CD14-positive monocyte (primary cell): Measurements from ENCODE around the gene HSPD1. TPM values are rescaled to one million over a fixed set of nuclear protein-coding genes. Genes with fewer than 3 reads are reported as not detected.

Experiments
- DNase-seq, 3 donors: peaks; one replicate each; pipeline ENCODE4 v3.0.0-alpha.2; 2011 to 2022
- H2AFZ ChIP-seq: 2 replicates; pipeline ENCODE4 v1.6.0; 2012; ENCODE audit warnings: mild to moderate bottlenecking, low read depth, low read length, inconsistent platforms; ENCODE audit not compliant: insufficient read depth, poor library complexity, severe bottlenecking
- H3K27ac ChIP-seq, 2 donors: 1 replicate in 1 of 2; 2 replicates in 1 of 2; pipeline ENCODE4 v1.5.1; 2012 to 2013; ENCODE audit warnings: low read length in 2 of 2, control low read depth in 1 of 2, inconsistent platforms in 1 of 2, low read depth in 1 of 2, mild to moderate bottlenecking in 1 of 2
- H3K27me3 ChIP-seq, 2 donors: one replicate each; pipeline versions ENCODE4 v1.6.0 to v1.6.1; 2011 to 2013; ENCODE audit warnings: low read length in 2 of 2; ENCODE audit not compliant: control insufficient read depth in 2 of 2, insufficient read depth in 2 of 2
- H3K36me3 ChIP-seq, 2 donors: replicated peaks in 1 of 2; 1 replicate in 1 of 2; 2 replicates in 1 of 2; pipeline versions ENCODE4 v1.5.1 to v1.6.1; 2012 to 2013; ENCODE audit warnings: low read length in 2 of 2, control low read depth in 1 of 2, inconsistent platforms in 1 of 2, mild to moderate bottlenecking in 1 of 2; ENCODE audit not compliant: insufficient read depth in 2 of 2, control insufficient read depth in 1 of 2
- H3K4me1 ChIP-seq, 2 donors: 1 replicate in 1 of 2; 2 replicates in 1 of 2; pipeline versions ENCODE4 v1.5.1 to v1.6.1; 2012 to 2013; ENCODE audit warnings: low read length in 2 of 2, control low read depth in 1 of 2, inconsistent platforms in 1 of 2, mild to moderate bottlenecking in 1 of 2, moderate library complexity in 1 of 2; ENCODE audit not compliant: insufficient read depth in 2 of 2, control insufficient read depth in 1 of 2
- H3K4me2 ChIP-seq: replicated peaks from 2 replicates; pipeline ENCODE3; 2012; ENCODE audit warnings: low read length, moderate library complexity, mild to moderate bottlenecking; ENCODE audit not compliant: poor library complexity, severe bottlenecking; ENCODE audit errors: extremely low read depth
- H3K4me3 ChIP-seq, 3 experiments: fragments of 200-600 bp in 1 of 3; sonication (generic) in 1 of 3; replicated peaks in 1 of 3; 1 replicate in 2 of 3; 2 replicates in 1 of 3; pipeline ENCODE4 v1.5.1; 2011 to 2013; ENCODE audit warnings: low read length in 3 of 3, mild to moderate bottlenecking in 3 of 3, control low read depth in 2 of 3, low read depth in 2 of 3, inconsistent platforms in 1 of 3, moderate library complexity in 1 of 3
- H3K79me2 ChIP-seq: 2 replicates; pipeline ENCODE4 v1.6.0; 2012; ENCODE audit warnings: mild to moderate bottlenecking, control low read depth, inconsistent platforms, low read length, moderate library complexity; ENCODE audit not compliant: insufficient read depth
- H3K9ac ChIP-seq: 2 replicates; pipeline ENCODE4 v1.6.0; 2017; ENCODE audit warnings: low read length, mild to moderate bottlenecking; ENCODE audit not compliant: insufficient read depth, poor library complexity, severe bottlenecking
- H3K9me3 ChIP-seq, 2 donors: replicated peaks in 1 of 2; 1 replicate in 1 of 2; 2 replicates in 1 of 2; pipeline versions ENCODE4 v1.5.1 to v1.6.1; 2012 to 2013; ENCODE audit warnings: low read length in 2 of 2, control low read depth in 1 of 2; ENCODE audit not compliant: control insufficient read depth in 1 of 2, insufficient read depth in 1 of 2
- H4K20me1 ChIP-seq: 2 replicates; pipeline ENCODE4 v1.6.0; 2012; ENCODE audit warnings: mild to moderate bottlenecking, low read length, control low read depth, moderate library complexity; ENCODE audit not compliant: insufficient read depth
- H3K27ac Mint-ChIP-seq, 7 donors: one replicate each; pipeline ENCODE4 v1.8.0; 2020; ENCODE audit warnings: mild to moderate bottlenecking in 7 of 7, mixed read lengths in 7 of 7, moderate library complexity in 6 of 7, inconsistent platforms in 2 of 7
- H3K27me3 Mint-ChIP-seq, 3 donors: one replicate each; pipeline ENCODE4 v1.8.0; 2021 to 2022; ENCODE audit warnings: low read depth in 3 of 3, mild to moderate bottlenecking in 3 of 3, mixed read lengths in 3 of 3, moderate library complexity in 3 of 3, inconsistent platforms in 1 of 3
- H3K36me3 Mint-ChIP-seq, 2 donors: one replicate each; pipeline ENCODE4 v1.8.0; 2020; ENCODE audit warnings: mixed read lengths in 2 of 2, inconsistent platforms in 1 of 2, mild to moderate bottlenecking in 1 of 2
- H3K4me1 Mint-ChIP-seq: one replicate; pipeline ENCODE4 v1.8.0; 2020; ENCODE audit warnings: mild to moderate bottlenecking, mixed read lengths
- H3K4me3 Mint-ChIP-seq, 2 donors: one replicate each; pipeline ENCODE4 v1.8.0; 2020; ENCODE audit warnings: mild to moderate bottlenecking in 2 of 2, mixed read lengths in 2 of 2, moderate library complexity in 1 of 2
- H3K9me3 Mint-ChIP-seq, 7 donors: one replicate each; pipeline ENCODE4 v1.8.0; 2020 to 2022; ENCODE audit warnings: mixed read lengths in 7 of 7, mild to moderate bottlenecking in 6 of 7, moderate library complexity in 6 of 7, inconsistent platforms in 2 of 7
- CTCF ChIP-seq: fragments of 200-600 bp; IDR thresholded peaks from one replicate; pipeline ENCODE4 v1.8.0; 2022; ENCODE audit warnings: antibody characterized with exemption, mild to moderate bottlenecking
- WGBS: methylation state at CpG from one replicate; pipeline ENCODE4 v1.1.5; 2013; ENCODE audit warnings: missing lambda C conversion rate; ENCODE audit not compliant: insufficient coverage; 5-methylcytosine and 5-hydroxymethylcytosine counted together
- intact Hi-C, 2 donors: fragments of 100-400 bp; cut with micrococcal nuclease; formaldehyde crosslinking; loops; one replicate each; pipeline versions ENCODE4 v1.15.0 to v1.15.1; 2023
- polyA plus RNA-seq, 3 donors: library from polyadenylated mRNA; depleted of rRNA in 1 of 3; unstranded in 2 of 3; stranded (reverse) in 1 of 3; fragments of 300-500 nt in 2 of 3; fragments of >200 nt in 1 of 3; fragmentation: Illumina TruSeq in 2 of 3; gene quantifications; 1 replicate in 2 of 3; 2 replicates in 1 of 3; pipeline ENCODE4 v1.2.3, GENCODE V29; 2012 to 2021

The HSPD1 gene
- polyA plus RNA-seq, 3 donors = 42.7 to 62.1 (median 44.5) TPM

- WGBS = 100% methylated on average over 1 of the region's 9 CpGs
- H3K4me2 ChIP-seq = no peak overlapping the region
- H3K4me3 ChIP-seq = no peak overlapping the region
- H3K4me1 ChIP-seq = peaks cover 29 to 32% of the 10 kb centered on the region in 2 donors
- no peak for DNase-seq
- Mint-ChIP-seq H3K36me3 (peaks cover 35 to 64% of the 10 kb centered on the region in 2 donors), H3K4me3 (no peak overlapping the region), H3K9me3 (peaks cover 3 to 32% (median 24%) of the 10 kb centered on the region in 7 donors), H3K4me1 (peaks cover 26% of the 10 kb centered on the region), H3K27ac (peak overlapping the region in 2 of 7 donors; percentile 11 to 12), H3K27me3 (no peaks in the 10 kb centered on the region)
- no peak for TF ChIP-seq CTCF
- no peak overlapping the region for H2AFZ ChIP-seq
- H3K79me2 ChIP-seq = peaks cover 6% of the 10 kb centered on the region
- intact Hi-C loops = no loop called here
- no peaks in the 10 kb centered on the region for H3K27me3 ChIP-seq
- peaks cover 9 to 72% of the 10 kb centered on the region in 2 donors for H3K36me3 ChIP-seq
- no peak overlapping the region for H3K9ac ChIP-seq
- H3K27ac ChIP-seq = peak overlapping the region in 1 of 2 donors; percentile 9
- peaks cover 15 to 19% of the 10 kb centered on the region in 2 donors for H3K9me3 ChIP-seq
- peaks cover 22% of the 10 kb centered on the region for H4K20me1 ChIP-seq
Measured at GRCh38 chr2:197480165-197481036, 19.2 kb downstream of the HSPD1 start.

GRCh38 chr2:197477797-197478196 lies 21.8 kb downstream of the HSPD1 start:
- no peak overlapping the region for H2AFZ ChIP-seq
- no peak for TF ChIP-seq CTCF
- H3K36me3 Mint-ChIP-seq = peaks cover 42 to 63% of the 10 kb centered on the region in 2 donors
- H3K27ac Mint-ChIP-seq = peak overlapping the region in 4 of 7 donors; percentile 2 to 77 (median 72)
- peaks cover 30 to 73% of the 10 kb centered on the region in 2 donors for H3K36me3 ChIP-seq
- H3K4me1 ChIP-seq = peaks cover 29 to 32% of the 10 kb centered on the region in 2 donors
- H3K27me3 ChIP-seq = no peaks in the 10 kb centered on the region
- 100% methylated on average over 2 of the region's 3 CpGs for whole genome bisulfite sequencing
- H3K4me1 Mint-ChIP-seq = peaks cover 26% of the 10 kb centered on the region
- no peak overlapping the region for H3K9ac ChIP-seq
- intact Hi-C loops = no loop called here
- H3K79me2 ChIP-seq = peaks cover 6% of the 10 kb centered on the region
- peaks cover 3 to 4% of the 10 kb centered on the region in 2 donors for H3K9me3 ChIP-seq
- H3K27ac ChIP-seq = peak overlapping the region in 1 of 2 donors; percentile 21
- H3K9me3 Mint-ChIP-seq = peaks cover 0 to 14% (median 8%) of the 10 kb centered on the region in 7 donors
- H3K4me3 ChIP-seq = no peak overlapping the region
- no peak overlapping the region for H3K4me2 ChIP-seq
- H4K20me1 ChIP-seq = peaks cover 36% of the 10 kb centered on the region
- H3K4me3 Mint-ChIP-seq = no peak overlapping the region
- H3K27me3 Mint-ChIP-seq = no peaks in the 10 kb centered on the region
- DNase-seq = no peak
